Brain microvascular endothelial cell (primary cell): ENCODE data around the gene TULP1.
"Not testable (repeated sequence)": the region's sequence is repeated elsewhere in the genome, so short reads cannot be mapped to it uniquely, and the experiment has no call there.

ENCODE experiments used
- DNase-seq: peaks from one replicate; pipeline ENCODE4 v3.0.0-alpha.2; 2020
- H3K27ac ChIP-seq: fragments of 250-450 bp; sonication (Bioruptor Pico); 2 replicates; pipeline ENCODE4 v1.5.1; 2020; ENCODE audit warnings: mild to moderate bottlenecking, moderate library complexity
- H3K27me3 ChIP-seq: fragments of 250-450 bp; sonication (Bioruptor Pico); replicated peaks from 2 replicates; pipeline ENCODE4 v1.5.1; 2020; ENCODE audit warnings: mild to moderate bottlenecking
- H3K36me3 ChIP-seq: fragments of 250-450 bp; sonication (Bioruptor Pico); replicated peaks from 2 replicates; pipeline ENCODE4 v1.5.1; 2020; ENCODE audit warnings: mild to moderate bottlenecking
- H3K4me3 ChIP-seq: 2 replicates; pipeline ENCODE4 v1.5.1; 2011; ENCODE audit warnings: low read depth, mild to moderate bottlenecking, control low read depth, low read length, moderate library complexity
- CTCF ChIP-seq: IDR thresholded peaks from 2 replicates; pipeline ENCODE4 v1.5.1; 2011; ENCODE audit warnings: low read depth, mild to moderate bottlenecking, moderate library complexity, low read length, control low read depth, inconsistent platforms; ENCODE audit errors: missing control alignments
- in situ Hi-C: cut with HindIII; loops from 2 replicates; pipeline ENCODE4 v1.10.0; 2017; ENCODE audit warnings: low sequenced_read_pairs, low pct_ligation_motif_present

TULP1 gene

DNA sequence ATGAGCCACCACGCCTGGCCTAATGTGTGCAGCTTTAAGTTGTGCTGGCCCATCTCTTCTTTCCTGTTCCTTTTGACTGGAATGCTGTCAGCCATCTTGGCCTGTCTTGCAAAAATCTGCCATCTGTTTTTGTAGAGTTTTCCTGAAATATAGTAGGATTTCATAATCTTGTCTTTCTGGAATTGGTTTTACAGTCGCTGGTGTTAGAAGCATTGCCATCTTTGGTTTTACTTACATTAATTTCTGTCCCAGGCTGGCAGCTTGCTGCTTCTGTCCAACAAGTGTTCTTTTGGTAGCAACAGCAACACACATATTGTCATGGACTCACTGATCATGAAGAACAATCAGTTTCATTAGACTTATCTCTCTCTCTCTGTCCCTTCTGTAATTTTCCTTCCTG, 29.1 kb upstream of the TULP1 start:
- no peaks in the 10 kb centered on the region for H3K36me3 ChIP-seq
- in situ Hi-C loops: no loop called here
- H3K27me3 ChIP-seq: no peaks in the 10 kb centered on the region
- no peak overlapping the region for H3K4me3 ChIP-seq
- TF ChIP-seq CTCF: no peak
- no peak overlapping the region for H3K27ac ChIP-seq
- no peak for DNase-seq

GRCh38 chr6:35539223-35539622, 26.5 kb upstream of the TULP1 start:
- TF ChIP-seq CTCF: no peak
- in situ Hi-C loops: no loop called here
- DNase-seq: no peak
- Histone ChIP-seq H3K36me3 (no peaks in the 10 kb centered on the region), H3K27ac (no peak overlapping the region), H3K4me3 (no peak overlapping the region), H3K27me3 (no peaks in the 10 kb centered on the region)

GRCh38 chr6:35535847-35536246, 23.2 kb upstream of the TULP1 start:
- in situ Hi-C loops: not testable (repeated sequence)

DNA sequence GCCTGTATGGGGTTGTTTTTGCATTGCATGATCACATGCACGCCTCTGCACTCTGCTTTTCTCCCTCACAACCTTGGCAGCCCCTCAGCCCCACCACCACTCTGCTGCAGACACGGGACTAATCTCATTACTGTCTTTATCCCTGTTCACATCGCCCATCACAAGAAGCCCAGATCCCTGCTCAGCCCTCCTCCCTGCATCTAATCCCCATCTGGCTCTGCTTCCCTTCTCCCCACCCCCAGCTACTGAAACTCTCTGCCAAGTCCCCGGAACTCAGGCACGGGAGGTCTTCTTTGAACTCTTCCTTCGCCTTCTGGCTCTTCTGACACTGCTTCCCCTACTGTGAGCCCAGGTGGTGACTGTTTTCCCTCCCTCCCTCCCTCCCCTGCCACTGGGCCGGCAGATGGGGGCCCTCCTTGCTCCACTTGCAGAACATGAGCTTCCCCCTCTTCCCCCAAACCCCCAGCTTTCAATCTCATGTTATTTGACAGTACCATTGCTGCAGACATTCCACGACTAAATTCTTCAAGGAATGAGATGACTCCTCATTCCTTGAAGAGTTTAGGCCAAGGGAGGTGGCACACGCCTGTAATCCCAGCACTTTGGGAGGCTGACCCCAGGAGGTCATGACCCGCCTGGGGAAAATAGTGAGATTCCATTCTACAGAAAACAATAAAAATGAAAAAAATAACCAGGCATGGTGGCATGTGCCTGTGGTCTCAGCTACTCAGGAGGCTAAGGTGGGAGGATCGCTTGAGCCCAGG, 21.9 kb upstream of the TULP1 start:
- TF ChIP-seq CTCF: no peak
- H3K36me3 ChIP-seq: no peaks in the 10 kb centered on the region
- H3K27me3 ChIP-seq: no peaks in the 10 kb centered on the region
- H3K27ac ChIP-seq: no peak overlapping the region
- DNase-seq: no peak
- in situ Hi-C loops: no loop called here
- no peak overlapping the region for H3K4me3 ChIP-seq

More at GRCh38 chr6:35535847-35536246, 23.2 kb upstream of the TULP1 start:
- not testable (repeated sequence) for H3K4me3 ChIP-seq, DNase-seq, H3K27ac ChIP-seq, H3K27me3 ChIP-seq, H3K36me3 ChIP-seq

GRCh38 chr6:35533981-35534380, 21.3 kb upstream of the TULP1 start:
- DNase-seq: no peak
- H3K4me3 ChIP-seq: no peak overlapping the region
- no peaks in the 10 kb centered on the region for H3K27me3 ChIP-seq
- in situ Hi-C loops: no loop called here
- no peak for TF ChIP-seq CTCF
- no peak overlapping the region for H3K27ac ChIP-seq
- H3K36me3 ChIP-seq: no peaks in the 10 kb centered on the region

DNA sequence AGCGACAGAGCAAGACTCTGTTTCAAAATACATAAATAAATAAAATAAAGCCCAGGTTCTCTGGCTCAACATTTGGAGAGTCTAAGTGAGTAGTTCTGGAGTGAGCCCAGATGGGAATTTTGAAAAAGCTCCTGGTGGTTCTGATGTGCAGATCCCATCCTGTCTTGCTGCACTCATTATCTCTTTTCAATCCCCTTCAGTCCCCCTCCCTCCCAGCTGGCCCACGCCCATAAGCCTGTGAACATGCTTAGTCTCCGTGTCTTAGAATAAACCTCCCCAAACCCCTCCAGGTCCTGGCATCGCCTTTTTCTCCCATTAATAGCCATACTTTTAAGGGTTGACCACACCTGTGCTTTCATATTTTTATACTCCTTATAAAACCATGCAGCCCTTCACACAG, 19.4 kb upstream of the TULP1 start:
- H3K27ac ChIP-seq: no peak overlapping the region
- TF ChIP-seq CTCF: no peak
- no peaks in the 10 kb centered on the region for H3K27me3 ChIP-seq
- DNase-seq: no peak
- H3K36me3 ChIP-seq: no peaks in the 10 kb centered on the region
- H3K4me3 ChIP-seq: no peak overlapping the region
- in situ Hi-C loops: no loop called here
